ENCODE measurements around the gene RHOXF2B. TPM values are rescaled to one million over a fixed set of nuclear protein-coding genes. Genes with fewer than 3 reads are reported as not detected.

Gene RHOXF2B
- total RNA-seq, 1 donor from 2014 or later = not detected

Other genes starting within 250 kb of the RHOXF2B start
- gene UPF3B, start 224.7 kb downstream of the RHOXF2B start, total RNA-seq = 11.0 and 12.5 TPM in 2 replicates
- gene RNF113A, start 206.0 kb downstream of the RHOXF2B start, total RNA-seq = 29.1 and 30.7 TPM in 2 replicates
- 91.4 and 96.2 TPM in 2 replicates for gene NDUFA1, start 205.9 kb downstream of the RHOXF2B start, total RNA-seq
- not detected in 2 replicates for gene AKAP14, start 181.8 kb downstream of the RHOXF2B start, total RNA-seq
- 10.5 and 10.6 TPM in 2 replicates for gene NKAP, start 133.9 kb downstream of the RHOXF2B start, total RNA-seq
- gene RHOXF1, start 38.2 kb upstream of the RHOXF2B start, total RNA-seq = 0.29 and 0.46 TPM in 2 replicates
- gene RHOXF2, start 80.9 kb upstream of the RHOXF2B start, total RNA-seq = not detected in 2 replicates
- 13.6 and 14.4 TPM in 2 replicates for gene ZBTB33, start 173.1 kb upstream of the RHOXF2B start, total RNA-seq
- not detected in 2 replicates for gene TMEM255A, start 233.8 kb upstream of the RHOXF2B start, total RNA-seq

All from T-helper 1 cell treated with Interleukin-12 subunit alpha and Interleukin-12 subunit beta and Interleukin-4 antibody, amounts not matched to agents 30 ng/mL and 1 ng/mL, for 36 hours (primary cell).